K562 (cell line): ENCODE data around the gene MYRIP. TPM values are rescaled to one million over a fixed set of nuclear protein-coding genes. Genes with fewer than 3 reads are reported as not detected.

Source experiments
- ATAC-seq: fragments of 200-7000 bp; cut with Tn5 transposase; 3 replicates; pipeline ENCODE4 v1.9.1; 2020; ENCODE audit warnings: moderate library complexity
- BruUV-seq: library from RNA; stranded (reverse); fragments of 400-500 nt; replicated peaks from 2 replicates; lab custom pipeline; 2021; lab: Mats Ljungman, UMichigan
- CTCF ChIA-PET: fragments of 300-600 bp; formaldehyde crosslinking; extraction: SDS; loops from one replicate; lab custom pipeline; 2021; ENCODE audit warnings: low intra/inter-chr PET ratio; lab: Yijun Ruan, JAX
- POLR2A ChIA-PET: fragments of 300-600, 350-650 bp; sonication (Branson Sonifier 250); formaldehyde crosslinking; extraction: SDS; loops from one replicate; lab custom pipeline; 2021; ENCODE audit warnings: antibody characterized with exemption, inconsistent platforms; lab: Yijun Ruan, JAX
- DNase-seq, 4 experiments: peaks; one replicate each; pipeline versions ENCODE4 v3.0.0 to v3.0.0-alpha.2; 2011 to 2018; ENCODE audit warnings: low spot score in 3 of 4, mixed read lengths in 3 of 4; ENCODE audit errors: extremely low read depth in 1 of 4
- FAIRE-seq: peaks from 2 replicates; lab custom pipeline; 2011; peaks lifted over from hg19 to GRCh38; lab: Jason Lieb, UNC
- H2AFZ ChIP-seq: 2 replicates; pipeline ENCODE4 v1.6.0; 2011; ENCODE audit warnings: low read depth, low read length, control low read depth, inconsistent platforms
- H3K27ac ChIP-seq: fragments of 200-600 bp; 3 replicates; pipeline ENCODE4 v1.8.0; 2011; ENCODE audit warnings: low read depth, mild to moderate bottlenecking, control low read depth, inconsistent platforms, low read length, moderate library complexity, mixed read lengths; ENCODE audit errors: extremely low read depth
- H3K27me3 ChIP-seq, 2 experiments: fragments of 300-600 bp in 1 of 2; 2 replicates in 1 of 2; 3 replicates in 1 of 2; pipeline versions ENCODE4 v1.6.0 to v1.8.0; 2011; ENCODE audit warnings: inconsistent platforms in 2 of 2, low read length in 2 of 2, mild to moderate bottlenecking in 1 of 2, mixed read lengths in 1 of 2, moderate library complexity in 1 of 2; ENCODE audit not compliant: control insufficient read depth in 2 of 2, insufficient read depth in 2 of 2
- H3K36me3 ChIP-seq: fragments of 300-600 bp; 3 replicates; pipeline ENCODE4 v1.8.0; 2011; ENCODE audit warnings: mild to moderate bottlenecking, low read length, inconsistent platforms; ENCODE audit not compliant: control insufficient read depth, insufficient read depth
- H3K4me1 ChIP-seq, 2 experiments: fragments of 200-600 bp in 1 of 2; replicated peaks in 1 of 2; 2 replicates in 1 of 2; 3 replicates in 1 of 2; pipeline versions ENCODE4 v1.5.1 to v1.8.0; 2011; ENCODE audit warnings: inconsistent platforms in 2 of 2, low read length in 2 of 2, mild to moderate bottlenecking in 1 of 2, mixed read lengths in 1 of 2, moderate library complexity in 1 of 2; ENCODE audit not compliant: control insufficient read depth in 2 of 2, insufficient read depth in 2 of 2
- H3K4me2 ChIP-seq: 2 replicates; pipeline ENCODE4 v1.6.1; 2011; ENCODE audit warnings: low read length, control low read depth, inconsistent platforms, mixed read lengths; ENCODE audit not compliant: insufficient read depth
- H3K4me3 ChIP-seq: fragments of 200-600 bp; sonication (generic), shearing (Covaris generic); 2 replicates; pipeline ENCODE4 v1.5.1; 2016; ENCODE audit warnings: control low read depth, inconsistent platforms
- H3K79me2 ChIP-seq: fragments of 200-600 bp; 3 replicates; pipeline ENCODE4 v1.8.0; 2011; ENCODE audit warnings: low read length, inconsistent platforms; ENCODE audit not compliant: control insufficient read depth, insufficient read depth
- H3K9ac ChIP-seq, 2 experiments: 2 replicates each; pipeline versions ENCODE4 v1.6.0 to v1.6.1; 2011; ENCODE audit warnings: low read depth in 2 of 2, low read length in 2 of 2, control low read depth in 1 of 2, inconsistent platforms in 1 of 2, mild to moderate bottlenecking in 1 of 2, mixed read lengths in 1 of 2; ENCODE audit not compliant: insufficient read depth in 1 of 2
- H3K9me1 ChIP-seq: one replicate; pipeline ENCODE4 v1.6.0; 2011; ENCODE audit warnings: inconsistent platforms, mild to moderate bottlenecking, low read length, moderate library complexity; ENCODE audit not compliant: control insufficient read depth, insufficient read depth
- H3K9me3 ChIP-seq: replicated peaks from 2 replicates; pipeline ENCODE4 v1.5.1; 2011; ENCODE audit warnings: low read depth, low read length, inconsistent platforms; ENCODE audit not compliant: control insufficient read depth, insufficient read depth
- H4K20me1 ChIP-seq: replicated peaks from 2 replicates; pipeline ENCODE4 v1.6.1; 2011; ENCODE audit warnings: low read length, inconsistent platforms, mixed read lengths; ENCODE audit not compliant: control insufficient read depth, insufficient read depth
- ARNT ChIP-seq, 2 experiments: fragments of 450-650 bp; IDR thresholded peaks; 2 replicates each; pipeline ENCODE4 v1.6.1; 2016; ENCODE audit warnings: mild to moderate bottlenecking in 1 of 2
- ATF1 ChIP-seq, 2 experiments: fragments of 450-650 bp in 1 of 2; IDR thresholded peaks; 2 replicates each; pipeline ENCODE4 v1.6.1; 2016; ENCODE audit warnings: missing compliant biosample characterization in 1 of 2, missing genetic modification characterization in 1 of 2
- CREB3 ChIP-seq: fragments of 450-650 bp; conservative IDR thresholded peaks from 2 replicates; pipeline ENCODE4 v1.6.1; 2016; ENCODE audit warnings: missing genetic modification characterization, low read depth, mild to moderate bottlenecking, missing compliant biosample characterization, moderate library complexity
- GABPB1 ChIP-seq: sonication (generic); formaldehyde crosslinking; IDR thresholded peaks from 2 replicates; pipeline ENCODE4 v1.8.0; 2022; ENCODE audit warnings: mild to moderate bottlenecking, missing genetic modification reagents
- HDAC6 ChIP-seq: IDR thresholded peaks from 2 replicates; pipeline ENCODE4 v1.6.1; 2012; ENCODE audit warnings: low read depth, mild to moderate bottlenecking, control low read depth, inconsistent platforms, low read length, moderate library complexity
- HNRNPLL ChIP-seq: fragments of 200-400 bp; formaldehyde crosslinking; IDR thresholded peaks from 2 replicates; pipeline ENCODE4 v1.6.1; 2017; ENCODE audit warnings: low read length, low read depth, mild to moderate bottlenecking; ENCODE audit not compliant: poor library complexity, severe bottlenecking
- HOXB6 ChIP-seq: fragments of 250-450 bp; sonication (Bioruptor Pico); IDR thresholded peaks from 2 replicates; pipeline ENCODE4 v1.5.1; 2022; ENCODE audit warnings: mild to moderate bottlenecking, borderline replicate concordance
- ID3 ChIP-seq, 2 experiments: fragments of 250-450 bp in 1 of 2; fragments of 450-650 bp in 1 of 2; sonication (Bioruptor Pico) in 1 of 2; IDR thresholded peaks; 2 replicates each; pipeline versions ENCODE4 v1.6.1 to v1.8.0; 2016 to 2021; ENCODE audit warnings: mild to moderate bottlenecking in 2 of 2, moderate library complexity in 2 of 2, missing compliant biosample characterization in 1 of 2, missing genetic modification characterization in 1 of 2
- MEIS2 ChIP-seq: fragments of 450-650 bp; IDR thresholded peaks from 2 replicates; pipeline ENCODE4 v1.6.1; 2014; ENCODE audit warnings: mild to moderate bottlenecking; ENCODE audit not compliant: partially characterized antibody
- MXI1 ChIP-seq: IDR thresholded peaks from 2 replicates; pipeline ENCODE4 v1.6.1; 2011; ENCODE audit warnings: low read depth, mild to moderate bottlenecking, improper control_type of control experiment, low read length
- NFYB ChIP-seq: IDR thresholded peaks from 2 replicates; pipeline ENCODE4 v1.6.1; 2011; ENCODE audit warnings: mild to moderate bottlenecking, moderate library complexity; ENCODE audit not compliant: insufficient read length; ENCODE audit errors: extremely low read depth
- POLR3G ChIP-seq: IDR thresholded peaks from 2 replicates; pipeline ENCODE4 v1.6.1; 2011; ENCODE audit not compliant: insufficient read length, insufficient replicate concordance; ENCODE audit errors: extremely low read depth
- PPARD ChIP-seq: fragments of 250-450 bp; sonication (Bioruptor Pico); IDR thresholded peaks from 2 replicates; pipeline ENCODE4 v1.8.0; 2022; ENCODE audit warnings: inconsistent platforms, mild to moderate bottlenecking, moderate library complexity
- RFX1 ChIP-seq: fragments of 450-650 bp; IDR thresholded peaks from 2 replicates; pipeline ENCODE4 v1.6.1; 2016; ENCODE audit warnings: mild to moderate bottlenecking, moderate library complexity
- SRSF1 ChIP-seq: fragments of 200-400 bp; formaldehyde crosslinking; IDR thresholded peaks from 2 replicates; pipeline ENCODE4 v1.6.1; 2017; ENCODE audit warnings: mild to moderate bottlenecking, low read depth, low read length, moderate library complexity
- TRIM28 ChIP-seq: fragments of 450-650 bp; IDR thresholded peaks from 2 replicates; pipeline ENCODE4 v1.6.1; 2017
- XRCC5 ChIP-seq: fragments of 200-400 bp; formaldehyde crosslinking; IDR thresholded peaks from 2 replicates; pipeline ENCODE4 v1.6.1; 2017; ENCODE audit warnings: low read depth, mild to moderate bottlenecking, low read length
- ZBTB43 ChIP-seq: sonication (generic); formaldehyde crosslinking; IDR thresholded peaks from 2 replicates; pipeline ENCODE4 v1.8.0; 2023; ENCODE audit warnings: mild to moderate bottlenecking, missing genetic modification reagents
- WGBS: fragments of 100-300 bp; shearing (Covaris generic); methylation state at CpG from one replicate; pipeline ENCODE4 v1.1.6; 2016; ENCODE audit warnings: low coverage, mixed read lengths; ENCODE audit not compliant: insufficient coverage; ENCODE audit errors: missing lambda C conversion rate; 5-methylcytosine and 5-hydroxymethylcytosine counted together
- in situ Hi-C: fragments of 300-500 bp; cut with MboI; formaldehyde crosslinking; loops from 4 replicates; pipeline ENCODE4 v1.15.0; 2018; ENCODE audit warnings: inconsistent platforms, mixed read lengths
- intact Hi-C: fragments of 100-400 bp; cut with micrococcal nuclease; formaldehyde crosslinking; loops from 2 replicates; pipeline ENCODE4 v1.14.2; 2022
- polyA plus RNA-seq, 8 experiments: library from polyadenylated mRNA; depleted of rRNA in 4 of 8; stranded (reverse) in 5 of 8; unstranded in 3 of 8; fragments of >200 nt; fragmentation: Nextera tagmentation in 2 of 8; fragmentation: Illumina TruSeq in 1 of 8; extraction: Ambion mirVana in 2 of 8; extraction: Trizol in 1 of 8; gene quantifications; 2 replicates each; pipeline versions ENCODE4 v1.2.1 to v1.2.3, GENCODE V29; 2011 to 2014; ENCODE audit warnings: inconsistent platforms in 1 of 8, missing spikeins in 1 of 8
- total RNA-seq, 7 experiments: library from RNA; depleted of rRNA in 6 of 7; stranded (reverse); fragments of >200 nt in 6 of 7; fragmentation: Illumina TruSeq in 2 of 7; extraction: Trizol in 2 of 7; gene quantifications; 2 replicates each; pipeline versions ENCODE4 v1.2.1 to v1.2.3, GENCODE V29; 2011 to 2021; ENCODE audit warnings: low replicate concordance in 1 of 7
- TF ChIP-seq, protein P1 (sequence below): sonication (generic); formaldehyde crosslinking; IDR thresholded peaks from 2 replicates; pipeline ENCODE4 v1.8.0; 2022; ENCODE audit warnings: missing genetic modification reagents, mild to moderate bottlenecking, borderline replicate concordance

Gene MYRIP
- total and polyA plus RNA-seq, 9 of the 15 experiments (the other 6 are each of a cell fraction or from before 2014, with no cell fraction given) = 0.03 to 0.12 TPM; not detected in 7

GRCh38 chr3:39870706-39871105, 61.3 kb downstream of the MYRIP start (continued):
- TF ChIP-seq, protein P1, sequence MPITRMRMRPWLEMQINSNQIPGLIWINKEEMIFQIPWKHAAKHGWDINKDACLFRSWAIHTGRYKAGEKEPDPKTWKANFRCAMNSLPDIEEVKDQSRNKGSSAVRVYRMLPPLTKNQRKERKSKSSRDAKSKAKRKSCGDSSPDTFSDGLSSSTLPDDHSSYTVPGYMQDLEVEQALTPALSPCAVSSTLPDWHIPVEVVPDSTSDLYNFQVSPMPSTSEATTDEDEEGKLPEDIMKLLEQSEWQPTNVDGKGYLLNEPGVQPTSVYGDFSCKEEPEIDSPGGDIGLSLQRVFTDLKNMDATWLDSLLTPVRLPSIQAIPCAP (CRISPR knock-in tag) = no peak
- TF ChIP-seq GABPB1 (CRISPR knock-in tag) = no peak

DNA sequence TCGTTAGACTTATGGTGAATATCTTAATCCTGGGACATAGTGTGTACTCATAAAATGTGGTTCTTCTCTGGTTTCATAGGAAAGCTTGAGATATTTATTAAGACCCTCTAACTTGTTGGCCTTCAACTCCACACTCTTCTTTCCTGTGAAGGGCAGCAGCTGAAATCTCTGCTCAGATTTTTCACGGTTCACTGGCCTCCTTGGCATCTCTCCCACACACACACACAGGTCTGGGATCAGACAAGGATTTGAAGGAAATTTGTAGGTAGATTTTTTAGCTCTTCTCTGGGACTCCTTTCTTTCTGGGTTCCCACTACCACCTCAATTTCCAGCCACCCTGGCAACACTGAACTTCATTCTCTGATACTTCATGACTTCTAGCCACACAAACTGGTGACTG, 70.2 kb downstream of the MYRIP start:
- no peak overlapping the region for H2AFZ ChIP-seq
- DNase-seq (no peak), FAIRE-seq (no peak), ATAC-seq (no peak)
- H3K27ac ChIP-seq = no peak overlapping the region
- no peaks in the 10 kb centered on the region for H3K9me3 ChIP-seq
- WGBS = 0% methylated on average over 2 of the region's 2 CpGs
- H3K4me1 ChIP-seq = no peaks in the 10 kb centered on the region; a peak in 1 of 5 replicates
- no TSS peak for BruUV-seq
- ChIA-PET CTCF (no interaction called here), POLR2A (no interaction called here)
- intact Hi-C loops = no loop called here
- no peaks in the 10 kb centered on the region for H3K27me3 ChIP-seq
- no peaks in the 10 kb centered on the region for H3K79me2 ChIP-seq
- H3K9ac ChIP-seq = no peak overlapping the region
- H3K9me1 ChIP-seq = no peaks in the 10 kb centered on the region
- H3K4me2 ChIP-seq = no peak overlapping the region
- no peaks in the 10 kb centered on the region for H4K20me1 ChIP-seq
- H3K4me3 ChIP-seq = no peak overlapping the region
- no peaks in the 10 kb centered on the region for H3K36me3 ChIP-seq
- in situ Hi-C loops = no loop called here
- TF ChIP-seq HOXB6 (CRISPR knock-in tag) (no peak), HDAC6 (no peak), NFYB (no peak), MEIS2 (no peak), HNRNPLL (no peak), RFX1 (no peak), ZBTB43 (CRISPR knock-in tag) (no peak), MXI1 (no peak), SRSF1 (no peak), ARNT (IDR thresholded peaks at IDR 0.05) (no peak), POLR3G (no peak), TRIM28 (no peak), XRCC5 (no peak), ATF1 (CRISPR knock-in tag; IDR thresholded peaks at IDR 0.05) (no peak), ATF1 (tag; IDR thresholded peaks at IDR 0.05) (no peak), ID3 (CRISPR knock-in tag; IDR thresholded peaks at IDR 0.05) (no peak), ID3 (tag; IDR thresholded peaks at IDR 0.05) (no peak), PPARD (CRISPR knock-in tag) (no peak), CREB3 (tag) (no peak)
